SH-SY5Y (cell line): ENCODE data around the gene ULBP3.

Source experiments
- GATA2 ChIP-seq: IDR thresholded peaks from 2 replicates; pipeline ENCODE4 v1.6.1; 2011; ENCODE audit warnings: mild to moderate bottlenecking, low read depth, low read length
- GATA3 ChIP-seq: IDR thresholded peaks from 2 replicates; pipeline ENCODE4 v1.6.1; 2011; ENCODE audit warnings: low read depth, mild to moderate bottlenecking, low read length, moderate library complexity

- TF ChIP-seq GATA2 (no peak), GATA3 (no peak)
Observed at GRCh38 chr6:150056156-150056555, 12.8 kb downstream of the ULBP3 start.
